Astrocyte of the cerebellum (primary cell): ENCODE measurements around the gene PLSCR3.

Experiments used
- DNase-seq: peaks from one replicate; pipeline ENCODE4 v3.0.0-alpha.2; 2011; ENCODE audit warnings: low read depth
- H3K4me3 ChIP-seq: 2 replicates; pipeline ENCODE4 v1.5.1; 2011; ENCODE audit warnings: mild to moderate bottlenecking, low read depth, low read length, moderate library complexity
- in situ Hi-C: cut with HindIII; loops from 2 replicates; pipeline ENCODE4 v1.10.0; 2017; ENCODE audit warnings: low sequenced_read_pairs
- TF ChIP-seq, protein P1 (sequence below): IDR thresholded peaks from 2 replicates; pipeline ENCODE4 v1.5.1; 2012; ENCODE audit warnings: low read length, low read depth, moderate library complexity, mild to moderate bottlenecking; ENCODE audit errors: missing control alignments

Gene PLSCR3

DNA sequence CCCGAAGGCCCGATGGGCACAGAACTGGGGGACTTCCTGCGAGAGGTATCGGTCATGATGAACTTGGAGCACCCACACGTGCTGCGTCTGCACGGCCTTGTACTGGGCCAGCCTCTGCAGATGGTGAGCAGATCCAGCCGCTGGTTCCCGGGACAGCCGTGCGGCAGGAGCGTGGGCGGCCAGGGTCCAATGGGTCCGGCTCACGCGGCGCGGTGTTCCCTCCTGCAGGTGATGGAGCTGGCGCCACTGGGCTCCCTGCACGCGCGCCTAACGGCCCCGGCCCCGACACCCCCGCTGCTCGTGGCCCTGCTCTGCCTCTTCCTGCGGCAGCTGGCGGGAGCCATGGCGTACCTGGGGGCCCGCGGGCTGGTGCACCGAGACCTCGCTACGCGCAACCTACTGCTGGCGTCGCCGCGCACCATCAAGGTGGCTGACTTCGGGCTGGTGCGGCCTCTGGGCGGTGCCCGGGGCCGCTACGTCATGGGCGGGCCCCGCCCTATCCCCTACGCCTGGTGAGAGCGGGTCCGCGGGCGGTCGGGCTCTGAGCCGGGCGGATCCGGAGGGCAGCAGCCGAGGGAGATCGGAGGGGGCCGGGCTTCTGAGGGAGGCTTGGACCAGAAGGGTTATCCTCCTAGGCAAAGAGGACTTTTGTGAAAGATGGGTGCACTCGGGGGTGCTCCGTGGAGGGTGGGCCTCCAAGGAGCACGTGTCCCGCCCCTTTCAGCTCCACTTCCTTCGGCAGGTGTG lies 10.4 kb downstream of the PLSCR3 start:
- peak overlapping the region; percentile 42 for H3K4me3 ChIP-seq
- in situ Hi-C loops, result no loop called here
- DNase-seq, result no peak
- TF ChIP-seq, protein P1, sequence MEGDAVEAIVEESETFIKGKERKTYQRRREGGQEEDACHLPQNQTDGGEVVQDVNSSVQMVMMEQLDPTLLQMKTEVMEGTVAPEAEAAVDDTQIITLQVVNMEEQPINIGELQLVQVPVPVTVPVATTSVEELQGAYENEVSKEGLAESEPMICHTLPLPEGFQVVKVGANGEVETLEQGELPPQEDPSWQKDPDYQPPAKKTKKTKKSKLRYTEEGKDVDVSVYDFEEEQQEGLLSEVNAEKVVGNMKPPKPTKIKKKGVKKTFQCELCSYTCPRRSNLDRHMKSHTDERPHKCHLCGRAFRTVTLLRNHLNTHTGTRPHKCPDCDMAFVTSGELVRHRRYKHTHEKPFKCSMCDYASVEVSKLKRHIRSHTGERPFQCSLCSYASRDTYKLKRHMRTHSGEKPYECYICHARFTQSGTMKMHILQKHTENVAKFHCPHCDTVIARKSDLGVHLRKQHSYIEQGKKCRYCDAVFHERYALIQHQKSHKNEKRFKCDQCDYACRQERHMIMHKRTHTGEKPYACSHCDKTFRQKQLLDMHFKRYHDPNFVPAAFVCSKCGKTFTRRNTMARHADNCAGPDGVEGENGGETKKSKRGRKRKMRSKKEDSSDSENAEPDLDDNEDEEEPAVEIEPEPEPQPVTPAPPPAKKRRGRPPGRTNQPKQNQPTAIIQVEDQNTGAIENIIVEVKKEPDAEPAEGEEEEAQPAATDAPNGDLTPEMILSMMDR, result no peak

DNA sequence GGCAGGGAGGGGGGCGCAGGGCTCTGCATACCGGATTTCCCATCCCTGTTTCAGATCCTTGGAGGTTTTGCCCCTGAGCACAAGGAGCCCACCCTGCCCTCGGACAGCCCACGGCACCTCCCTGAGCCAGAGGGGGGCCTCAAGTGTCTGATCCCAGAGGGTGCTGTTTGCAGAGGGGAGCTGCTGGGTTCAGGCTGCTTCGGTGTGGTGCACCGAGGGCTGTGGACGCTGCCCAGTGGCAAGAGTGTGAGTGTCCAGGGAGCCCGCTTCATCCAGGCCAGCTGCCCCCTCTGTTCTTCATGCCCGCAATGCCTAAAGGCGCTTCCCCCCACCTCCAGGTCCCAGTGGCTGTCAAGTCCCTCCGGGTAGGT lies 11.0 kb downstream of the PLSCR3 start:
- TF ChIP-seq, protein P1, result no peak
- DNase-seq, result no peak
- H3K4me3 ChIP-seq, result no peak overlapping the region
- in situ Hi-C loops, result no loop called here

DNA sequence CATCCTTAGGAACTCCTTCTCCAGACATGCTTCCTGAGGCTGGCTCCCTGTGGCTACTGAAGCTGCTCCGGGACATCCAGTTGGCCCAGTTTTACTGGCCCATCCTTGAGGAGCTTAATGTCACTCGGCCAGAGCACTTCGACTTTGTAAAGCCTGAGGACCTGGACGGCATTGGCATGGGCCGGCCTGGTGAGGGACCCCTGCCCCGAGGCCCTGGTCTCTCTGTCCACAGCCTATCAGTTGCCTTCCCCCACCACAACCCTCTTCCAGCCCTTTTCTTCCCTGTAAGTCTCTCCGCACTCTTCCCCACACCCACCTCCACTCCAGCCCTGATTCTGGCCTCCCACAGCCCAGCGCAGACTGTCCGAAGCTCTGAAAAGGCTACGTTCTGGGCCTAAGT lies 11.4 kb downstream of the PLSCR3 start:
- no peak overlapping the region for H3K4me3 ChIP-seq
- TF ChIP-seq, protein P1, result no peak
- in situ Hi-C loops, result no loop called here
- no peak for DNase-seq

DNA sequence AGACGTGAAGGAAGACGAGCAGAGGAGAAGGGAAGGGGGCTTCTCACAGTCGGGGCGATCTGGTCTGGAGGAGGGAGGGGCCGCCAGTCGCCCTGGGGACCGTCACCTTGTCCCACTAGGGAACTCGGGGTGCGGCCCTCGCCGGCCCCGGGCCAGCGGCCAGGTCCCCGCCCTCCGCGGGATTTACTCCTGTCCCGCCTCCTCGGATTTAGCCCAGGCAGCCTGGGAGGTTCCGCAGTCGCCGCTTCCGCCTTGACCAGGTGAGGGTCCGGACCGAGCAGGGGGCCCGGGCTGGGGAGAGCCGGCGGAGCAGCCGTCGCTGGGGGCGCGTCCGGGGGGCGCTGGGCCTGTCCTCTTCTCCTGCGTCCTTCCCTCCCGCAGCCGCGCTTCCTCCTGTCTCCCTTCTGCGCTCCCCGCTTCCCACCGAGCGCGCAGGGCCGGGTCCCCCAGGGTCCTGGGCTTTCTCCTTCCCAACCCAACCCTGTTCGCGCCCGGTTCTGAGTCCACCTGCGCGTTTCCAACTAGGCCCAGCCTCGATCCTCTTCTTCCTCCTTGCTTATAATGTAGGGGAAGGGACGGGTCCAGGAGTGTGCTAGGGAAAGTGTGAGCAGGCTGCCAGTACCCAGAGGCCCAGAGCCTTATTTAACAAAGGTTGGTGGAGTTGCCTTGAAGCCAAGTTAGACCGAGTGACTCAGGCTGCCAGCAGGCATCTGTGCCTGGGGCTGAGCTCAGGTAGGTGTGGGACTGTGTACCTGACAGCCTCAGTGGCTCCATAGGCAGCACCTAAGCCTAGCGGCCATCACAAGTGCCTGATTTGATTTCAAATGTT lies 13.3 kb downstream of the PLSCR3 start, which contains the start of gene TNK1:
Gene TNK1, plus strand, starts transcription at position 235 of the 829 bp plus-strand sequence. CDS start 1,838 bp downstream, outside the sequence.
- no peak for DNase-seq
- in situ Hi-C loops, result no loop called here
- peak within 1 kb of the TSS; percentile 28 for H3K4me3 ChIP-seq
- TF ChIP-seq, protein P1, result no peak

DNA sequence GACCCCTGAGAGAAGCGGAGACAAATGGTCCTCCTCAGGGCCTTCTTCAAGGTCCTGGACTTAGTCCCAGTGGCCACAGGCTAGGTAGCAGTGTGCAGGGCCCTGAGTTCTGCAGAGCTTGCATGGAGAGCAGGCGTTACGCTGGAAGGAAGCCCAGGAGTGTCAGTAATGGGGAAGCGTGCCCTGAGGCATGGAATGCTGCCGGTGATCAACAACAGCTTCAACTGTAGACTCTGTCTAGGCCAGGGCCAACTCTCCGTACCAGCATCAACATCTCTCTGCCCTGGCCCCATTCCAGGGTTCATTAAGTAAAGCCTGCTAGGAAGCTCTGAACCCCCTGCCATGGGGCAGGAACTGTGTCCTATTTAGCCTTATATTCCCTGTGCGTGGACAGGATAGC lies 14.0 kb downstream of the PLSCR3 start:
- no peak for DNase-seq
- in situ Hi-C loops, result no loop called here
- TF ChIP-seq, protein P1, result no peak
- no peak overlapping the region for H3K4me3 ChIP-seq

DNA sequence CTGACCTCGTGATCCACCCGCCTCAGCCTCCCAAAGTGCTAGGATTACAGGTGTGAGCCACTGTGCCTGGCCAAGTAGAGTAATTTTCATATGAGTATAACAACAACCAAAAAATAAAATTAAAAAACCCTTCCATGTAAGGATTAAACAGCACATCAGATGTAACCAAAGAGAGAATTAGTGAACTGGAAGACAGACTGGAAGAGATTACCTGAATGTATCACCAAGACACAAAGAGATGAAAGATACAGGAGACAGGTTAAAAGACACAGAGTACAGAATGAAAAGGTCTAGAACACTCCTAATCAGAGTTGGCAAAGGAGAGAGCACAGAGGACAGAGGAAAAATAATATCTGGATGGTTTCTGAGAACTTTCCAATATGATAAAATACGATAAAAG lies 15.2 kb downstream of the PLSCR3 start:
- no peak for DNase-seq
- no peak overlapping the region for H3K4me3 ChIP-seq
- in situ Hi-C loops, result no loop called here
- TF ChIP-seq, protein P1, result no peak
